Omental fat pad (tissue), 4 donors: ENCODE results near the gene SYT1. TPM values are rescaled to one million over a fixed set of nuclear protein-coding genes. Genes with fewer than 3 reads are reported as not detected.

Experiments
- ATAC-seq: fragments of 150-250 bp; one replicate; pipeline ENCODE4 v1.9.1; 2016; ENCODE audit warnings: mild to moderate bottlenecking, moderate library complexity; ENCODE audit not compliant: low FRiP score
- DNase-seq: peaks from one replicate; pipeline ENCODE4 v3.0.0-alpha.2; 2019; ENCODE audit warnings: low spot score
- total RNA-seq, 4 donors: library from RNA; depleted of rRNA; stranded (reverse); fragments of >200 nt; gene quantifications; one replicate each; pipeline ENCODE4 v1.1.0, GENCODE V29; 2016
- TF ChIP-seq, protein P1 (sequence below), 3 donors: fragments of 450-650 bp; IDR thresholded peaks; one replicate each; pipeline ENCODE4 v1.5.1; 2016 to 2017; ENCODE audit warnings: antibody characterized with exemption in 3 of 3, mild to moderate bottlenecking in 3 of 3, moderate library complexity in 2 of 3

Gene SYT1
- total RNA-seq, 4 donors from 2014 or later, result 0.72 to 3.1 (median 1.7) TPM

DNA sequence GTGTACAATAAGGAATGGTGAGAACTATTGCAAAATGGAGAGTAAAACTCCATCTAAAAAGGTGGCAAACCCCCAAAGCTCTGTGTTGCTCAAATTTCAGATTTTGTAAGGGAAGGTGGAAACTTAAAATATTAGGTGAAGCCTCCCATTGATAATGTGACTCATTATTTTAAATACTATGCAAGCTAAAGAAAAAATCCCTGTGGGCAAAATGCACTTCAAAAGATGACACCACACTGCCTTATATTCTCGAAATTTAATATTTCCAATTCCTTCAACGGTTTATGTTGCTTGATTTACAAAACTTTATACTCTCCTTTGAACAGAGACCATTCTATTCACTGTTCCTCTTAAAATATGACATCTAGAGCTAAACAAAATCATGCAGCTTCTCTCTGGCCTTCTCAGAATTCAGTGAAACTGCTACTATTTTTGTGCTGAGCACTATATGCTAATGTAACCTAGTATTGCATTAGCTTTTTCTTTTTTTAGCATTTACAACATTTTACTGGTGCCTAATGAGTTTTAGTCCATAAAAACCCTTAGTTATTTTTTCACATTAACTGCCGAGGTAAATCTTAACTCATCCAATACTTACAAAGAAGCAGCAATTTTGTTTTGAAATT lies 297.7 kb downstream of the SYT1 start:
- ATAC-seq (no peak), DNase-seq (no peak)
- TF ChIP-seq, protein P1, sequence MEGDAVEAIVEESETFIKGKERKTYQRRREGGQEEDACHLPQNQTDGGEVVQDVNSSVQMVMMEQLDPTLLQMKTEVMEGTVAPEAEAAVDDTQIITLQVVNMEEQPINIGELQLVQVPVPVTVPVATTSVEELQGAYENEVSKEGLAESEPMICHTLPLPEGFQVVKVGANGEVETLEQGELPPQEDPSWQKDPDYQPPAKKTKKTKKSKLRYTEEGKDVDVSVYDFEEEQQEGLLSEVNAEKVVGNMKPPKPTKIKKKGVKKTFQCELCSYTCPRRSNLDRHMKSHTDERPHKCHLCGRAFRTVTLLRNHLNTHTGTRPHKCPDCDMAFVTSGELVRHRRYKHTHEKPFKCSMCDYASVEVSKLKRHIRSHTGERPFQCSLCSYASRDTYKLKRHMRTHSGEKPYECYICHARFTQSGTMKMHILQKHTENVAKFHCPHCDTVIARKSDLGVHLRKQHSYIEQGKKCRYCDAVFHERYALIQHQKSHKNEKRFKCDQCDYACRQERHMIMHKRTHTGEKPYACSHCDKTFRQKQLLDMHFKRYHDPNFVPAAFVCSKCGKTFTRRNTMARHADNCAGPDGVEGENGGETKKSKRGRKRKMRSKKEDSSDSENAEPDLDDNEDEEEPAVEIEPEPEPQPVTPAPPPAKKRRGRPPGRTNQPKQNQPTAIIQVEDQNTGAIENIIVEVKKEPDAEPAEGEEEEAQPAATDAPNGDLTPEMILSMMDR (IDR thresholded peaks at IDR 0.05), result no peak

DNA sequence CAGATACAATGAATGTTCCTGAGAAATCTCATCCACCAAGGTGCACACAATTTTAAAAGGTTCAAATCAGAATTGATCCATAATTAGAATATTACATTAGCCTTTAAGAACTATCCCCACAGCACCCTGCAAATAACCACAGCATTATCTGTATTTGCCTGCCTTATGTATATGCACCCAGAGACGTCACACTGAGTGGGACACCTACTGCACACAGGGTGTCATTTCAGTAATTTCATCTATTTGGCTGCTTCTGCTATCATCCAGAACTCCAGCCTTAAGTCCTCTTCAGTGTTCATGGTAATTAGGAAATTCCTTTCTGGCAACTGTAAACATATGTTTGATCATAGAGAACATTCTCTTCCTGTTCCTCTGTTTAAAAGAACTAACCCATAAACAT lies 298.4 kb downstream of the SYT1 start:
- TF ChIP-seq, protein P1 (IDR thresholded peaks at IDR 0.05), result no peak
- ATAC-seq (no peak), DNase-seq (no peak)

GRCh38 chr12:79164890-79165289 lies 300.3 kb downstream of the SYT1 start:
- ATAC-seq (no peak), DNase-seq (no peak)
- TF ChIP-seq, protein P1 (IDR thresholded peaks at IDR 0.05), result no peak

DNA sequence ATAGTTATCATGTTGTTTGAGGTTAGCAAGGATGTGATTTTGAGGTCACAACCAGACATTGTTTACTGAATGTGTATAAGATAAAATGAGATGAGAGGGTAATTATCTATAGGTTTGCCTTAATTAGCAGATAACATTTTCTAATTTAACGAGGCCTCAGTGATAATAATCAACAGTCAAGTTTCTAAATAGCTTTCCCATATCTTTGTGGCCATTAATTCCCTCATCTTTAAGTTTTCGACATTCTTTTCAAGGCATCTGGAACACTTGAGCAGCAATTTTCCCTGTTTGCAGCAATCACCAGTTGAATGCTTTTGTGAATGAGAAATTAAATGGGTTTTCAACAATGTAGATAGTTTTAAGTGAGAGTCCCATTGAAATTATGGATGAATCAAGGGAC lies 304.1 kb downstream of the SYT1 start:
- ATAC-seq (no peak), DNase-seq (no peak)
- TF ChIP-seq, protein P1 (IDR thresholded peaks at IDR 0.05), result no peak

GRCh38 chr12:79174626-79175025 lies 310.1 kb downstream of the SYT1 start:
- no peak for ATAC-seq

GRCh38 chr12:79183003-79183402 lies 318.4 kb downstream of the SYT1 start:
- TF ChIP-seq, protein P1 (IDR thresholded peaks at IDR 0.05), result no peak
- no peak for ATAC-seq

More at GRCh38 chr12:79174626-79175025, 310.1 kb downstream of the SYT1 start:
- no peak for DNase-seq
- TF ChIP-seq, protein P1 (IDR thresholded peaks at IDR 0.05), result no peak

GRCh38 chr12:79183926-79184325 lies 319.4 kb downstream of the SYT1 start:
- TF ChIP-seq, protein P1 (IDR thresholded peaks at IDR 0.05), result no peak
- DNase-seq (no peak), ATAC-seq (no peak)

More at GRCh38 chr12:79183003-79183402, 318.4 kb downstream of the SYT1 start:
- no peak for DNase-seq
